ENCODE data around the gene TCIRG1.

DNA sequence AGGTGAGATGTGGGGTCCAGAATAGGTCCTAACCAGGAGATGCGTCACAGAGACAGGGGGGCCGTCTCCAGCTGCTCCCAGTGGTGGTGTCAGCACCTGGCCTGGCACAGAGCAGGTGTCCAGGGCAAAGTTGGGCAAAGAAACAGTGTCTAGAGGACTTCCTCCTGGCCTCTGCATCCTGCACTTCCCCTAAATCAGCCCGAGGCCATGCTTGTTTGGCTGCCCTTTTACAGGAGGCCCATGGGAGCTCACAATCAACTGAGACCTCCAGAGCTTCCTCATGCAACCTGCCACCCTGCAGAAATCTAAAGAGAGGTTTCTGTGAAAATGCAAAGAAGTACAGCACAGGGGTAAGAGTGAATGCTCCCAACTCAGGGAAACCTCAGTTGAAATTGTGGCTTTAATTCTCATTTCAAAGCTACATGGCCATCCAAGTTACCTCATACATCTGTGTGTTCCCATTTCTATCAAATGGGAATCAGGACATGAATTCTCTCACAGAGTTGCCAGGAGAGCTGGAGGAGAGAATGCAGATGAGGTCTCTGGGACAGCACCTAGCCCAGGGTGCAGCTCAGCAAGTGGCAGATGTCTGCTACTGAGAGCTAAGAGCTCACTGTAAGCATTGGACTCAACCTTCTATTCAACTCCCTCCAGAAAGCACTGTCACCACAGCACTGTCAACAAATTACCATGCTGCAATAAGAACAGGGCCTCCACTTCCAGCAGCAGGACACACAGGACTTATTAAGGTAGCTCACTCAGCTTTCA, 32.6 kb downstream of the TCIRG1 start:
- TF ChIP-seq, protein P1, sequence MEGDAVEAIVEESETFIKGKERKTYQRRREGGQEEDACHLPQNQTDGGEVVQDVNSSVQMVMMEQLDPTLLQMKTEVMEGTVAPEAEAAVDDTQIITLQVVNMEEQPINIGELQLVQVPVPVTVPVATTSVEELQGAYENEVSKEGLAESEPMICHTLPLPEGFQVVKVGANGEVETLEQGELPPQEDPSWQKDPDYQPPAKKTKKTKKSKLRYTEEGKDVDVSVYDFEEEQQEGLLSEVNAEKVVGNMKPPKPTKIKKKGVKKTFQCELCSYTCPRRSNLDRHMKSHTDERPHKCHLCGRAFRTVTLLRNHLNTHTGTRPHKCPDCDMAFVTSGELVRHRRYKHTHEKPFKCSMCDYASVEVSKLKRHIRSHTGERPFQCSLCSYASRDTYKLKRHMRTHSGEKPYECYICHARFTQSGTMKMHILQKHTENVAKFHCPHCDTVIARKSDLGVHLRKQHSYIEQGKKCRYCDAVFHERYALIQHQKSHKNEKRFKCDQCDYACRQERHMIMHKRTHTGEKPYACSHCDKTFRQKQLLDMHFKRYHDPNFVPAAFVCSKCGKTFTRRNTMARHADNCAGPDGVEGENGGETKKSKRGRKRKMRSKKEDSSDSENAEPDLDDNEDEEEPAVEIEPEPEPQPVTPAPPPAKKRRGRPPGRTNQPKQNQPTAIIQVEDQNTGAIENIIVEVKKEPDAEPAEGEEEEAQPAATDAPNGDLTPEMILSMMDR (IDR thresholded peaks at IDR 0.05) = no peak
- TF ChIP-seq EP300 (IDR thresholded peaks at IDR 0.05) (no peak), POLR2A (IDR thresholded peaks at IDR 0.05; ENCODE audit: low read depth) (no peak)
